ENCODE data around the gene FBP1.

FBP1 gene

GRCh38 chr9:94655739-94656138 lies 16.4 kb upstream of the FBP1 start:
- no peak for DNase-seq

DNA sequence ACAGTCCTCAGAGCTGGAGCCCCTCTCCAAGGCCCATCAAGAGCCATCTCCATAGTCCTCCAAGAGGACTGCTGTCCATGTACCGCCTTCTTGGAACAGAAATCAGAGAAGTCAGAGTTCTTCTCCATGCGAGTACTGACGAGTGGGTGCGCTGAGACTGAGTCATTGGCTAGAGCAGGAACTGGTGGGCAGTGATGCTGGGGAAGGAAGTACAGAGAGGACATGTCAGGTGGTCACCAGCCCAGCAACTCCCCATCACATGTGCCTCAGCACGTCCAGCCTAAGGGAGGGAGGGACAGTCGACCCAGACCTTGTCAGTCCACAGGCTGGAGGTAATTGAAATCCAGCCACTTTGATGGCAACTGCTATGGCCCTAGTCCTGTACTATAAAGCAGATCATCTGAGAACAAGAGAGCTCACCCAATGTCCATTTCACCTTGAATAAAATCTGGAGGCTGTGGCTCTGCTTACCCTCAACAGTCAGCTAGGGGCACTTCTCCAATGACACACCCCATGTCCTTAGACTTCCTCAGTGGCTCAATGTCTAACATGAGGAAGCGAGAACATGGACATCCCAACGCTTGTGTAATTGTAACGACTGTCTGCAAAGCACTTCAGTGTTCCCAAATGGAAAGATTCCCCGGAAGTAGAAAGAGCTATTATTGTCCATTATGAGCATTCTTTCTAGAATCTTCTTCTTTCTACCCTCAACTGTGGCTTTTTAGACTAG lies 15.0 kb upstream of the FBP1 start:
- DNase-seq: no peak

- no peak for DNase-seq
These were observed 11.6 kb upstream of the FBP1 start for GRCh38 chr9:94650949-94651348.

GRCh38 chr9:94649100-94649819 lies 9.9 kb upstream of the FBP1 start:
- no peak for DNase-seq

GRCh38 chr9:94648185-94648584 lies 8.9 kb upstream of the FBP1 start:
- DNase-seq: no peak

GRCh38 chr9:94645901-94646300 lies 6.6 kb upstream of the FBP1 start:
- DNase-seq: no peak

DNA sequence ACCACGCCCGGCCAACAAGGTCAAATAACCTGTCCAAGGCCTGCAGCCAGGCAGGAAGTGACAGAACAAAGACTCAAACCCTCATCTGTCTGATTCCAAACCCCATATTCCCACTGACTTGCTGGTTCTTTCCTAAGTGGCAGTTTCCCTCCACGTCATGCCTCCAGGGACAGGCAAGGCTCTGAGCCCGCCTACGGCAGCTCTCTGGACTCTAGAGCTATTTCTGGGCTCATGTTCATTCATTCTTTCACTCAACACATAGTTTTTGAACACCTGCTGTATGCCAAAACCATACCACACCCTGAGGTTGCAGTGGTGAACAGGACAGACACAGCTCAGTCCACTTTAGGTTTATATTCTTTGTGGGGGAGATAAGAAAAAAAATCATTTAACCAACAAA lies 5.2 kb upstream of the FBP1 start:
- no peak for DNase-seq

- DNase-seq: no peak
These were observed 4.4 kb upstream of the FBP1 start for GRCh38 chr9:94643741-94644140.

DNA sequence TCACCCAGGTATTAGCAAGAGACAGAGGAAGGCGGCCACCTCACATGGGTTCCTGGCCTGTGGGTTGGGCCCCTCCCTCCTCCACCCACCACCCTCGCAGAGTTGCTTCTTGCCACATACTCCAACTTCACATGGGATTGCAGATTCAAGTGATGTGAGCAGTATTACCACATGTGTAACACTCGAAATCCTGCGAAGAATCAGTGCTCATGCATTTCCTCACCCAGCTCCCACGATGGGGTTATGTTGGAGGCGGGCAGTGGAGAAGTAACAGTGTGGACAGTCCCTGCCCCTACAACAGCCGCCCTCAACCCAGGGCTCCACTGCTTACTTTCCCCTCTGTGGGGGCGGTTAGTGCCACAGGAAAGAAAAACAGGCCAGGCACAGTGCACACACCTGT lies 3.9 kb upstream of the FBP1 start:
- no peak for DNase-seq

DNA sequence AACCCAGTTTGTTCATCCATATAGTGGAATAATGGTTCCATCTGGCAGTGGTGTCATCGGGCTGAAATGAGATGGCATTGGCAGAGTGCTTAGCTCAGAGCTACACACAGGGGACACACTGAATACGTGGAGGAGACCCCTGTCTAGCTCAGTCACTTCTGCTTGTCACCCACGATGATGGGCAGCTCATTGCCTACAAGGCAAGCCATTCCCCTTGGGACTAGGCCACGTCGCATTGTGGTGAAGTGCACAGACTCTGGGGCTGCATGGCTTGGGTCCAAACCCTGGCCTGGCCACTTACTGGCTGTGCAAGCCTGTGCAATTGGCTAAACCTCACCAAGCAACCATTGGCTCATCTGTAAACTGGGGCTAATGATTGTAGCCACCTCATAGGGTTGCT lies 3.2 kb upstream of the FBP1 start:
- DNase-seq: no peak

DNA sequence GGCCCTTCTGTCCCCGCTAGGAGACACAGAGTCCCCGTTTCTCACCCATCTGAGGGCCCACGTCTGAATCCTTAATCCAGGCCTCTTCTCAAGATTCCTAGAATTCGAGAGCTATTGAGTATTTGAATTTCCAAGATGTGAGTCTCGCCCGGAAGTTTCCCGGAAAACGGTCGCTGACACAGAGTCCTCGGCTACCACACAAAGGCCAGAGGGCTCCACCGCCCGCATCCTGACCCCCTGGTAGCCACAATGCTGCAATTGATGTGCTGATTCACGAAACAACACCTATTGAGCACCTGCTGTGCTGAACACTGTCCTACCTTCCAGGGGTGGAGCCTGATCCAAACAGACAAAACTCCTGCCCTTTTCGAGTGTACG lies 670 bp upstream of the FBP1 start:
- DNase-seq: no peak

DNA sequence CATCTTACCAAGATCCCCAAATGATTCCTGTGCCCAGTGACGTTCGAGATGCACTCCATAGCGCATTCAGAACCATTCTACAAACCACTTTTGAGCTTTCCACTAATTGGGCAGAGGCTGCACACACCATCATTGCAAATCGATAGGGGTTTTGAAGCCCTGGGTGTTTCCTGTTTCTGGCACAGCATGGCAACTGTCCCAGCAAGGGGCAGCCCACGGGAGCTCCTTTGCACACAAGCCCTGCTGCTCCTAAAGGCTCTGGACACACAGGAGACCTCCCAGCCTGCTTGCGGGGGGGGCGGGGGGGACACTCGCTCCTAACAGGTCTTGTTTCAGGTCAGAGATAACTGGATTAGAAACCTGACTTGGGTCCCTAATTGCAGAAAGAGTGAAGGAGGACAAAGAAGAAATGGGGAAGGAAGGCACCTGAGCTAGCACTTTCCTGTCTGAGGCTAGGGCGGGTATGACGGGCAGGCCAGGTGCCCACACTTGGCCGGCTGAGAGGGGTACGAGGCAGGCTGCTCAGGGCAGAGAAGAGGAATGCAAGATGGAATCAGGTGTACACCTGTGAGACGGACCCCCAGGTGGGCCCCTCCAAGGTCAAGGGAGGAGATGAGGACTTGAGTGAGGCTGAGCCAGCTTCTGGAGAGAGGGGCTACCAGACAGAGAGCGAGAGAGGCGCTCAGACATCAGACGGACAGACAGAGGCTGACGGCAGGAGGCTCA lies 820 bp downstream of the FBP1 start:
- DNase-seq: no peak

- DNase-seq: no peak
These were observed 6.6 kb downstream of the FBP1 start for GRCh38 chr9:94632737-94633136.

- no peak for DNase-seq
These were observed 7.7 kb downstream of the FBP1 start for GRCh38 chr9:94631599-94631998.

DNA sequence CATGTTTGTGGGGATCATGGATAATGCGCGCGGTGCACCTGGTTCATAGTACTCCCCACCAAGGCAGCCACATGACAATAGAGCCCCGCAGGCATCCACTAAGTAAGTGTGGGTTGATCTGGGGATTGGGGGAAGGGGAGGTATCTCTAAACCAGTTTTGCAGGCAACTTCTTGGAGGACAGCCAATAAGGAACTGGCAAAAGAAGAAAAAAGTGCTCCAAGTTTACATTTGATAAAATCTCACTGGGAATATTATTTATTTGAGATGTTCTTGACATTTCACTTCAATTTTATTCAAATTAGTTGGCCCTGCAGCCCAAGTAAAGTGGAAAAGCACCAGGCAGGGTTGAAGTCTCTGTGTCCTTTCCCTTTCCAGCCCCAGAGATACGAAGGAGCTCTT lies 8.5 kb downstream of the FBP1 start:
- DNase-seq: no peak

DNA sequence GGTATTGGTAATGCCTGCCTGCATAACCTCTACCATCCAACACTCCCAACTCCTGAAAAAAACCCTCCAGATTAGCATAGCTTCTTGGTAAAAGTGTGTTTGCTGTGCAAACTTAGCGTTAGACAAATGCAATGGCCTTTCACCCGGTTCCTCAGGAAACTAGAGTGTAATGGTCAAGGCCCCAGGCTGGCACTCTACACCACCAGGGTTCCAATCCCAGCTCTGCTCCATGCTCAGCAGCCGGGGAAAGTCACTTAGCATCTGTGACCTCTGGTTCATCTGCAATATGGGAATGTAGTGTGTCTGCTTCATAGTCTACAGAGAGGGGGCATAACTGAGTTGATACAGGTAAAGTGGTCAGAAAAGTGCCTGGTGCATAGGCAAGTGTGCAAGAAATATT lies 9.0 kb downstream of the FBP1 start:
- DNase-seq: no peak

- no peak for DNase-seq
These were observed 12.0 kb downstream of the FBP1 start for GRCh38 chr9:94627287-94627686.

GRCh38 chr9:94625835-94626234 lies 13.5 kb downstream of the FBP1 start:
- DNase-seq: no peak

DNA sequence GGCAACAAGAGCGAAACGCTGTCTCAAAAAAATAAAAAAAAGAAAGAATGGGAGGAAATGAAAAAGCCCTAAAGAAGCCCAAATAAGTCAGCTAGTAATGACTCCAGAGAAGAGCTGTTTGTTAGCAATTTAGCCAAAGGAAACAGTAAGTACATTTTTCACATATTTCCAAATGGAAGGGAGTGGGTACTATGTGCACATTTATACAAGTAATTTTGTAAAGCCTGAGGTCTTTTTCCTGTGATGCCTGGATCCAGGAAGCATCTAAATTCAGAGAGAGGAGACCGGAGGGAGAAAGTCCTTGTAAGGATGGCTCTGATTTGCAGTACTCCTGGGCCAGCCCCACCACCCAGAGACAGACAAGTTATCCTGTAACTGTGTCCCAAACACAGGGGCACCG lies 14.7 kb downstream of the FBP1 start:
- no peak for DNase-seq

- DNase-seq: peak in 1 of 2 experiments; percentile 7
These were observed 16.1 kb downstream of the FBP1 start for GRCh38 chr9:94623253-94623652.

- DNase-seq: no peak
These were observed 17.1 kb downstream of the FBP1 start for GRCh38 chr9:94622087-94622800.

- DNase-seq: no peak
These were observed 20.3 kb downstream of the FBP1 start for GRCh38 chr9:94619026-94619425.

- no peak for DNase-seq
These were observed 26.3 kb downstream of the FBP1 start for GRCh38 chr9:94613003-94613402.

All from NCI-H1930 (cell line).